ENCODE measurements around the gene TMEM165.

Gene TMEM165

DNA sequence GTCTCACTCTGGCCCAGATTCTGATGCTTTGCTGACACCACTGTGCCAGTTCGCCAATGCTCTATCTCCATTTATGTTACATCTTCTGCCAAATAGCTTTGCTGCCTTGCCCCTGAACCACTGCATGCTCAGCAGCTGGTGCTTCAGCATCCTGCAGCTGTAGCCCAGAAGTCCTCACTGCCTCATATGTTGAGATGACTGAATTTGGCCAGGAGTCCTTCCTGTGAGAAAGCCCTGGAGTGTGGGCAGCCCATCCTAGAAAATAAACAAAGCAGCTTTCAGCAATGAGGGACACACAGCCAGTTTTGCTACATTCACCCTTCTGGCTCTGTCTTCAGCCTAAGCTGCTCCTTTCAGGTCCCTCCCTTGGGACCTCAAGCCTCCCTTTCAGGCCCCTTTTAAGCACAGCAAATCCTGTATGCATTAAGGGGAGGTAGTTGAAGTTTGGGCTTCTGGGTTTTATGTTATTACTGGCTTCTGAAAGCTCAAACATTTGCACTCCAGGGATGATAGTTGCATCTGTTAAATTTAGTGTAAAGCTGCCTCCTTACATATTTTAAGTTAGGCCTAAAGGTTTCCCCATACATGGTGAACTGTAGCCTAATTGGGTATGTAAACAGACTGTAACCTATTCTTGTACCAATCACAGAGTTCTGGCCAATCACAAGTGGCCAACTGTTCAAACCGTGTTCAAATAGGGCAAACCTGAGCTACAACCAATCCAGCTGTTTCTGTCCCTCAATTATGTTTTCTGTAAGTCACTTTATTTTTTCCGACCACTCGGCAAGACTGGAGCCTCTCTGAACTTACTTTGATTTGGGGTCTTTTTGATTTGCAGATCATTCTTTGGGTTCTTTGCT is 2.1 kb upstream of the TMEM165 start:
- DNase-seq (ENCODE audit: low spot score): no peak
- in situ Hi-C loops (cut with MboI; ENCODE audit: low sequenced_read_pairs, unreplicated experiment): no loop called here
- TF ChIP-seq CTCF (IDR thresholded peaks at IDR 0.05; ENCODE audit: borderline replicate concordance, control extremely low read depth, extremely low read depth, insufficient read depth, missing control alignments): no peak

DNA sequence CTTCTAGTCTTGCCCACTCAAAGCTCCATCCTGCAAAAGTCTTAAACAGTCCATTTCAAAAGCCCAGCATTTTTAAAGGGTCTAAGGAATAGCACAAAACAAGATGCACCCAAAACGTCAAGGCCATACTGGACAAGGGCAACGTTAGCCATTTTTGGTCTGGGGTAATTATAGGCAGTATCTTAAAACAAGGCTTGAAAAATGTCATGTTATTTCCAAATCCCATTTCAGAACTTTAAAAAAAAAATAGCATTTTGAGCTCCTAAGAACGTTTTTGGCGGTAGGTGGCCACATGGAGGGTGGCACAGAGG is 584 bp upstream of the TMEM165 start:
- DNase-seq (ENCODE audit: low spot score): no peak
- no peak for TF ChIP-seq CTCF (IDR thresholded peaks at IDR 0.05; ENCODE audit: borderline replicate concordance, control extremely low read depth, extremely low read depth, insufficient read depth, missing control alignments)
- in situ Hi-C loops (cut with MboI; ENCODE audit: low sequenced_read_pairs, unreplicated experiment): no loop called here

- TF ChIP-seq CTCF (IDR thresholded peaks at IDR 0.05; ENCODE audit: borderline replicate concordance, control extremely low read depth, extremely low read depth, insufficient read depth, missing control alignments): no peak
- peak; percentile 47 for DNase-seq (ENCODE audit: low spot score)
- in situ Hi-C loops (cut with MboI; ENCODE audit: low sequenced_read_pairs, unreplicated experiment): no loop called here
These were observed 760 bp downstream of the TMEM165 start for GRCh38 chr4:55396308-55397125.

DNA sequence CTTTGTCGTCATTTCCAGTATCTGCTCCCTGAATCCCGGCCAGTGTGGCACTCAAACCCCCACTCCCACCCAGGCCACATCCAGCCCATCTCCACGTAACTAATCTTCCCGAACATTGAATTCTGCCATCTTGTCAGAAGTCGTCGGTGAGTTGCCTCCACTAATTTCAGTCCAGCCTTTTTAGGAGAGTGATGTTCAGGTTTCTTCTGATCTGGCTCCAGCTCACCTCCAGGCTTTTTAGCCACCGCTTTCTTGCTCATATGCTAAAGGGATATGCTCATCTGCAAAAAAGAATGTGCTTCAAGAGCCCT is 1.3 kb downstream of the TMEM165 start:
- DNase-seq (ENCODE audit: low spot score): no peak
- in situ Hi-C loops (cut with MboI; ENCODE audit: low sequenced_read_pairs, unreplicated experiment): no loop called here
- TF ChIP-seq CTCF (IDR thresholded peaks at IDR 0.05; ENCODE audit: borderline replicate concordance, control extremely low read depth, extremely low read depth, insufficient read depth, missing control alignments): no peak

- in situ Hi-C loops (cut with MboI; ENCODE audit: low sequenced_read_pairs, unreplicated experiment): no loop called here
- DNase-seq (ENCODE audit: low spot score): no peak
- no peak for TF ChIP-seq CTCF (IDR thresholded peaks at IDR 0.05; ENCODE audit: borderline replicate concordance, control extremely low read depth, extremely low read depth, insufficient read depth, missing control alignments)
These were observed 2.0 kb downstream of the TMEM165 start for GRCh38 chr4:55397520-55398321.

DNA sequence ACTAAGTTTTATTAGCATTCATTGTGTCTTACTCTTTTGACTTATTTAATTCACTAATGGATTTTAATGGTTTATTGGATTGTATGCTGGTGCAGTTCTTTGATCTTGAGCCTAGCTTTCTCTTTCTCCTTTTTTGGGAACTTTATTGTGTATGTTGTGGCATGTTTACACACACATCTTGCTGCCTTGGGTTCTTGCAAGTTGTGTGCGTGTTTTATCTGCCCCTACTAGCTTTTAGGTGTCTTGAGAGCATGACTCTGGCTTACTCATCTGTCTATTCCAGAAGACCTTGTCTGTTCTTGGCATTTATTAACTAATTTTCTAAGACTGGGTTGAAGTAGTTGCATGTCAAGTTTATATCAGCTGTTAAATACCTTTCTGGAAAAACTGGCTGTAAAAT is 2.7 kb downstream of the TMEM165 start:
- DNase-seq (ENCODE audit: low spot score): no peak
- in situ Hi-C loops (cut with MboI; ENCODE audit: low sequenced_read_pairs, unreplicated experiment): no loop called here
- no peak for TF ChIP-seq CTCF (IDR thresholded peaks at IDR 0.05; ENCODE audit: borderline replicate concordance, control extremely low read depth, extremely low read depth, insufficient read depth, missing control alignments)
